Neural progenitor cell (in vitro differentiated cells): ENCODE measurements around the gene SLAIN2. TPM values are rescaled to one million over a fixed set of nuclear protein-coding genes. Genes with fewer than 3 reads are reported as not detected.
A peak's percentile ranks its signal among the peaks of the same experiment; 100 is the strongest.
"Not testable (repeated sequence)": the region's sequence is repeated elsewhere in the genome, so short reads cannot be mapped to it uniquely, and the experiment has no call there.

ENCODE experiments used
- DNase-seq: peaks from one replicate; pipeline ENCODE4 v3.0.0-alpha.2; 2016; ENCODE audit warnings: low spot score
- H2AFZ ChIP-seq: fragments of 200-600 bp; sonication (generic); replicated peaks from 2 replicates; pipeline ENCODE4 v1.6.1; 2016; ENCODE audit warnings: antibody characterized with exemption
- H3F3A ChIP-seq: fragments of 200-600 bp; sonication (generic); 2 replicates; pipeline ENCODE4 v1.6.1; 2016; ENCODE audit warnings: antibody characterized with exemption, low read depth
- H3K27ac ChIP-seq: fragments of 200-600 bp; sonication (generic); 2 replicates; pipeline ENCODE4 v1.5.1; 2016; ENCODE audit warnings: mild to moderate bottlenecking
- H3K27me3 ChIP-seq: fragments of 200-600 bp; sonication (generic); 2 replicates; pipeline ENCODE4 v1.6.1; 2016; ENCODE audit warnings: mild to moderate bottlenecking, moderate library complexity
- H3K36me3 ChIP-seq: fragments of 200-600 bp; sonication (generic); 2 replicates; pipeline ENCODE4 v1.5.1; 2016
- H3K4me1 ChIP-seq: fragments of 200-600 bp; sonication (generic); 2 replicates; pipeline ENCODE4 v1.6.1; 2016; ENCODE audit warnings: mixed run types
- H3K4me2 ChIP-seq: fragments of 200-600 bp; sonication (generic); 2 replicates; pipeline ENCODE4 v1.6.1; 2016
- H3K4me3 ChIP-seq: fragments of 200-600 bp; sonication (generic); 2 replicates; pipeline ENCODE4 v1.5.1; 2016
- H3K79me2 ChIP-seq: fragments of 200-600 bp; sonication (generic); 2 replicates; pipeline ENCODE4 v1.6.1; 2016; ENCODE audit warnings: low read depth
- H3K9ac ChIP-seq: fragments of 200-600 bp; sonication (generic); 2 replicates; pipeline ENCODE4 v1.6.1; 2016
- H3K9me3 ChIP-seq: fragments of 200-600 bp; sonication (generic); 2 replicates; pipeline ENCODE4 v1.5.1; 2016; ENCODE audit warnings: low read depth
- H4K20me1 ChIP-seq: fragments of 200-600 bp; sonication (generic); 2 replicates; pipeline ENCODE4 v1.6.1; 2016; ENCODE audit warnings: low read depth
- H3K27ac Mint-ChIP-seq: 3 replicates; pipeline ENCODE4 v1.8.0; 2021; ENCODE audit warnings: mixed read lengths
- H3K27me3 Mint-ChIP-seq: 2 replicates; pipeline ENCODE4 v1.8.0; 2022; ENCODE audit warnings: low read depth, mild to moderate bottlenecking, inconsistent platforms, moderate library complexity, mixed read lengths; ENCODE audit not compliant: insufficient read depth
- H3K36me3 Mint-ChIP-seq: 3 replicates; pipeline ENCODE4 v1.8.0; 2021; ENCODE audit warnings: mixed read lengths
- H3K4me1 Mint-ChIP-seq: 3 replicates; pipeline ENCODE4 v1.8.0; 2021; ENCODE audit warnings: mixed read lengths
- H3K4me3 Mint-ChIP-seq: 3 replicates; pipeline ENCODE4 v1.8.0; 2021; ENCODE audit warnings: mild to moderate bottlenecking, moderate library complexity, mixed read lengths
- H3K9me3 Mint-ChIP-seq: 3 replicates; pipeline ENCODE4 v1.8.0; 2020; ENCODE audit warnings: mixed read lengths
- EZH2 ChIP-seq: fragments of 200-600 bp; sonication (generic); IDR thresholded peaks from 2 replicates; pipeline ENCODE4 v1.6.1; 2017; ENCODE audit warnings: antibody characterized with exemption, mild to moderate bottlenecking, moderate library complexity
- EZH2phosphoT487 ChIP-seq: fragments of 200-600 bp; sonication (generic); IDR thresholded peaks from 2 replicates; pipeline ENCODE4 v1.6.1; 2017; ENCODE audit warnings: antibody characterized with exemption
- total RNA-seq: library from RNA; depleted of rRNA; stranded (reverse); fragments of >200 nt; gene quantifications from 2 replicates; pipeline ENCODE4 v1.2.3, GENCODE V29; 2015; ENCODE audit warnings: low replicate concordance
- TF ChIP-seq, protein P1 (sequence below): fragments of 200-600 bp; sonication (generic); IDR thresholded peaks from 2 replicates; pipeline ENCODE4 v1.5.1; 2017; ENCODE audit warnings: antibody characterized with exemption, mild to moderate bottlenecking

Gene SLAIN2
- total RNA-seq = 25.4 and 44.0 TPM in 2 replicates

DNA sequence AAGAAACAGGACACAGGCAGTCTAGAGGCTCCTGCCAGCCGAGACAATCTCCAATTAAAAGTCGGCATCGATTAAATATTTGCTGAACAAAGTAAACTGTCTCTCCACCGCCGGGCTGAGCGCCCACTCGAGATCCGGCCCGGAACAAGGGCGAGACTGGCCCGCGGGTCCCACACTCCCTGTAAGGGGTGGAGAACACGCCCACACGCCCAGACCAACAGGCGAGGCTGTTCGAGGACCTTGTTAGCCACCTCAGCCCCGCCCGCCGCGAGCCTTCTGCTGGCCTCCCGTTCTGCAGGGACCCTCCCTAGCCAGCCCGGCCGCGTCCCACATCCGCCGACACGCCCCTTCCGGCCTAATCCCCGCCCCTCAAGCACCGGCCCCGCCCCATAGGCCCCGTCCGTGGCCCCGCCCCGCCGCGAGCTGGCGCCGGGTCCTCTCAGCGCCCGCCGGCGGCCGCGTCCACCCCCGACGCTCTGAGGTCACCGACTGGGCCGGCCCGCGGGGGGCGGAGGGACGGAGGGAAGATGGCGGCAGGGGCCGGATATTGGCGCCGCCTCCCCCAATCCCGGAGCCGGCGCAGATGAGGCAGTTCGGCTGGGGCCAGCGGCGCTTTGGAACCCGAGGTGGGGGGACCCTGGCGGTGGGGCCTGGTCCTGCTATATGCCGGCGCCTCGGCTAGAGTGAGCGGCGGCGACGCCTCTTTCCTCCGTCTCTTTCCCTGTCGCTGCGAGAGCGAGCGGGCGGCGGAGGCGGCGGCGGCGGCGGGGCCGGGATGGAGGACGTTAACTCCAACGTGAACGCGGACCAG, at the start of gene SLAIN2:
TSS of gene SLAIN2 (plus strand) at position 565 of the 811 bp plus-strand sequence. CDS start at position 776, 211 bp downstream.
- Histone ChIP-seq H3K79me2 (peaks cover 47% of the 10 kb centered on the region), H3K27me3 (no peaks in the 10 kb centered on the region), H3K4me2 (peak within 1 kb of the TSS; percentile 84), H3K27ac (peak within 1 kb of the TSS; percentile 96), H3K4me3 (peak within 1 kb of the TSS; percentile 96), H3K9ac (peak within 1 kb of the TSS; percentile 95), H4K20me1 (peaks cover 38% of the 10 kb centered on the region), H3K4me1 (peaks cover 35% of the 10 kb centered on the region), H3K36me3 (no peaks in the 10 kb centered on the region), H2AFZ (peak within 1 kb of the TSS; percentile 74), H3K9me3 (no peaks in the 10 kb centered on the region), H3F3A (peaks cover 23% of the 10 kb centered on the region)
- H3K27me3 Mint-ChIP-seq = peaks cover 2% of the 10 kb centered on the region
- no peaks in the 10 kb centered on the region for H3K9me3 Mint-ChIP-seq
- peak within 1 kb of the TSS; percentile 99 for H3K4me3 Mint-ChIP-seq
- peaks cover 35% of the 10 kb centered on the region for H3K4me1 Mint-ChIP-seq
- DNase-seq = peak; percentile 99
- TF ChIP-seq, protein P1, sequence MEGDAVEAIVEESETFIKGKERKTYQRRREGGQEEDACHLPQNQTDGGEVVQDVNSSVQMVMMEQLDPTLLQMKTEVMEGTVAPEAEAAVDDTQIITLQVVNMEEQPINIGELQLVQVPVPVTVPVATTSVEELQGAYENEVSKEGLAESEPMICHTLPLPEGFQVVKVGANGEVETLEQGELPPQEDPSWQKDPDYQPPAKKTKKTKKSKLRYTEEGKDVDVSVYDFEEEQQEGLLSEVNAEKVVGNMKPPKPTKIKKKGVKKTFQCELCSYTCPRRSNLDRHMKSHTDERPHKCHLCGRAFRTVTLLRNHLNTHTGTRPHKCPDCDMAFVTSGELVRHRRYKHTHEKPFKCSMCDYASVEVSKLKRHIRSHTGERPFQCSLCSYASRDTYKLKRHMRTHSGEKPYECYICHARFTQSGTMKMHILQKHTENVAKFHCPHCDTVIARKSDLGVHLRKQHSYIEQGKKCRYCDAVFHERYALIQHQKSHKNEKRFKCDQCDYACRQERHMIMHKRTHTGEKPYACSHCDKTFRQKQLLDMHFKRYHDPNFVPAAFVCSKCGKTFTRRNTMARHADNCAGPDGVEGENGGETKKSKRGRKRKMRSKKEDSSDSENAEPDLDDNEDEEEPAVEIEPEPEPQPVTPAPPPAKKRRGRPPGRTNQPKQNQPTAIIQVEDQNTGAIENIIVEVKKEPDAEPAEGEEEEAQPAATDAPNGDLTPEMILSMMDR = peak; percentile 57
- no peak for TF ChIP-seq EZH2
- peak within 1 kb of the TSS; percentile 94 for H3K27ac Mint-ChIP-seq
- peaks cover under 1% of the 10 kb centered on the region for H3K36me3 Mint-ChIP-seq

DNA sequence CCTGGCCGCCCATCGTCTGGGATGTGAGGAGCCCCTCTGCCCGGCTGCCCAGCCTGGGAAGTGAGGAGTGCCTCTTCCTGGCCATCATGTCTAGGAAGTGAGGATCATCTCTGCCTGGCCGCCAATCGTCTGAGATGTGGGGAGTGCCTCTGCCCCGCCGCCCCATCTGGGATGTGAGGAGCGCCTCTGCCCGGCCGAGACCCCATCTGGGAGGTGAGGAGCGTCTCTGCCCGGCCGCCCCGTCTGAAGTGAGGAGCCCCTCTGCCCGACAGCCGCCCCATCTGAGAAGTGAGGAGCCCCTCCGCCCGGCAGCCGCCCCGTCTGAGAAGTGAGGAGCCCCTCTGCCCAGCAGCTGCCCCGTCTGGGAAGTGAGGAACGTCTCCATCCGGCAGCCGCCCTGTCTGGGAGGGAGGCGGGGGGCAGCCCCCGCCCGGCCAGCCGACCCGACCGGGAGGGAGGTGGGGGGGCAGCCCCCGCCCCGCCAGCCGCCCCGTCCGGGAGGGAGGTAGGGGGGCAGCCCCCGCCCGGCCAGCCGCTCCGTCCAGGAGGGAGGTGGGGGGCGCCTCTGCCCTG, 49.0 kb upstream of the SLAIN2 start:
- not testable (repeated sequence) for H3K4me2 ChIP-seq, H2AFZ ChIP-seq, H3K27ac Mint-ChIP-seq, H3K36me3 ChIP-seq, H3K27me3 Mint-ChIP-seq, H4K20me1 ChIP-seq, H3K27me3 ChIP-seq, DNase-seq, H3F3A ChIP-seq, H3K4me1 Mint-ChIP-seq, H3K4me1 ChIP-seq, H3K4me3 Mint-ChIP-seq, H3K79me2 ChIP-seq, H3K9ac ChIP-seq, H3K27ac ChIP-seq, H3K36me3 Mint-ChIP-seq, H3K4me3 ChIP-seq, H3K9me3 ChIP-seq
- peaks cover 12% of the 10 kb centered on the region for H3K9me3 Mint-ChIP-seq

DNA sequence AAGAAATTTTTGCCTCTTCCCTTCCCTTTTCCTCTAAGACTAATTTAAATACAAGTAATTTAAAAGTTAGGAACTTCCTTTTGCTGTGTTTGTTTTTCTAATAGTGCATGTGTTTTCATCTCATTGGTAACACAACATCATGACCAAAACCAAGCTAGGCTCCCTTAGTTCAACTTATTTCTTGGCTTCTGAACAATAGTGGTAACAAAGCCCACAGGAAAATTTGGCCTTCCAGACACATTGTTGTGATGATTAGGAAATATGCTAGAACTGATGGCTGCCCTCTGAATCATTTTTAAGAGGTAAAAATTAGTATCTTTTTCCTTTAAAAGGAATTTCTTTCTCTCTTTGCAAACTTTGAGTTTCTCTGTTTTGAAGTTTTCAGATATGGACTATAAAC, 46.2 kb upstream of the SLAIN2 start:
- Histone ChIP-seq H2AFZ (no peak overlapping the region), H3F3A (no peaks in the 10 kb centered on the region), H3K4me3 (no peak overlapping the region), H4K20me1 (no peaks in the 10 kb centered on the region), H3K79me2 (no peaks in the 10 kb centered on the region), H3K9ac (no peak overlapping the region), H3K27me3 (no peaks in the 10 kb centered on the region), H3K9me3 (no peaks in the 10 kb centered on the region), H3K4me2 (no peak overlapping the region), H3K36me3 (no peaks in the 10 kb centered on the region), H3K27ac (no peak overlapping the region), H3K4me1 (no peaks in the 10 kb centered on the region)
- Mint-ChIP-seq H3K27ac (no peak overlapping the region), H3K4me3 (no peak overlapping the region), H3K9me3 (peaks cover 12% of the 10 kb centered on the region), H3K4me1 (no peaks in the 10 kb centered on the region), H3K36me3 (no peaks in the 10 kb centered on the region), H3K27me3 (peaks cover 2% of the 10 kb centered on the region)
- no peak for DNase-seq
- TF ChIP-seq EZH2 (no peak), EZH2phosphoT487 (no peak)
- TF ChIP-seq, protein P1 = no peak

DNA sequence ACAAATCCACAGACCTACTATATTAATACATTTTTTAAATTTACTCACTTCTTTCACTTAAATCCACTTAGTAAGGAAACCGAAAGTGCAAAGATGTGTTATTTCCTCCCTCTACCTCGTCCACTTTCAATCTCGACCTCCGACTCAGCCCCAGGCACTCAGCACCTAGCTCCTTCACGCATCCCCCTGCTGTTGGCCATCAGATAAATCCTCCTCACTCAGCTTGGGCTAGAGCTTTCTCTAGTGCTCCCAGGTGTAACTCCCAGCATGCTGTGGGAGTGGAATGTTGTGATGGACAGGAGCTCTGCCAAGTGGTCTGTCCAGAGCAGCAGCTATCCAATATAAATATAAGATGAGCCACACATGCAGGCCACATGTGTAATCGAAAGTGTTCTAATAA, 45.0 kb upstream of the SLAIN2 start:
- no peak overlapping the region for H3K27ac ChIP-seq
- H3K4me3 ChIP-seq = no peak overlapping the region
- Mint-ChIP-seq H3K4me3 (no peak overlapping the region), H3K9me3 (peaks cover 8% of the 10 kb centered on the region), H3K36me3 (no peaks in the 10 kb centered on the region), H3K27ac (no peak overlapping the region), H3K27me3 (peaks cover 2% of the 10 kb centered on the region), H3K4me1 (no peaks in the 10 kb centered on the region)
- no peaks in the 10 kb centered on the region for H3F3A ChIP-seq
- H3K9me3 ChIP-seq = no peaks in the 10 kb centered on the region
- no peak overlapping the region for H3K9ac ChIP-seq
- no peaks in the 10 kb centered on the region for H3K27me3 ChIP-seq
- TF ChIP-seq EZH2 = no peak
- TF ChIP-seq EZH2phosphoT487 = no peak
- TF ChIP-seq, protein P1 = no peak
- H3K4me2 ChIP-seq = no peak overlapping the region
- H3K4me1 ChIP-seq = no peaks in the 10 kb centered on the region
- H4K20me1 ChIP-seq = no peaks in the 10 kb centered on the region
- no peak overlapping the region for H2AFZ ChIP-seq
- no peaks in the 10 kb centered on the region for H3K36me3 ChIP-seq
- no peaks in the 10 kb centered on the region for H3K79me2 ChIP-seq
- DNase-seq = no peak
